HepG2 (cell line): Measurements from ENCODE around the gene GRIN2D.

Experiments
- ELF4 ChIP-seq: sonication (generic); formaldehyde crosslinking; IDR thresholded peaks from 2 replicates; pipeline ENCODE4 v1.5.0; 2020; ENCODE audit warnings: missing genetic modification reagents, mild to moderate bottlenecking, moderate library complexity, borderline replicate concordance
- HNRNPK ChIP-seq: fragments of 200-400 bp; formaldehyde crosslinking; IDR thresholded peaks from 2 replicates; pipeline ENCODE4 v1.6.1; 2018; ENCODE audit warnings: low read length, low read depth, moderate library complexity, mild to moderate bottlenecking; ENCODE audit not compliant: poor library complexity, severe bottlenecking
- HOMEZ ChIP-seq: IDR thresholded peaks from 2 replicates; pipeline ENCODE4 v1.6.1; 2016; ENCODE audit warnings: low read depth
- NFE2L2 ChIP-seq: fragments of 150-350 bp; IDR thresholded peaks from 2 replicates; pipeline ENCODE4 v1.6.1; 2014; ENCODE audit warnings: low read length
- NR2C2 ChIP-seq: sonication (generic); formaldehyde crosslinking; IDR thresholded peaks from 2 replicates; pipeline ENCODE4 v1.4.0; 2020; ENCODE audit warnings: missing genetic modification reagents, mild to moderate bottlenecking, moderate library complexity, borderline replicate concordance
- REST ChIP-seq, 2 experiments: IDR thresholded peaks; 2 replicates each; pipeline ENCODE4 v1.6.1; 2011 to 2012; ENCODE audit warnings: low read length in 2 of 2, borderline replicate concordance in 1 of 2, low read depth in 1 of 2, mild to moderate bottlenecking in 1 of 2, moderate library complexity in 1 of 2
- ZNF710 ChIP-seq: sonication (generic); formaldehyde crosslinking; IDR thresholded peaks from 2 replicates; pipeline ENCODE4 v1.5.0; 2020; ENCODE audit warnings: mild to moderate bottlenecking, missing genetic modification reagents, borderline replicate concordance
- TF ChIP-seq, protein P1 (sequence below): sonication (generic); formaldehyde crosslinking; IDR thresholded peaks from 2 replicates; pipeline ENCODE4 v1.5.0; 2020; ENCODE audit warnings: mild to moderate bottlenecking, missing genetic modification reagents, moderate library complexity
- TF ChIP-seq, protein P2 (sequence below): IDR thresholded peaks from 2 replicates; pipeline ENCODE4 v1.6.1; 2016; ENCODE audit warnings: missing compliant biosample characterization, missing genetic modification reagents, borderline replicate concordance

DNA sequence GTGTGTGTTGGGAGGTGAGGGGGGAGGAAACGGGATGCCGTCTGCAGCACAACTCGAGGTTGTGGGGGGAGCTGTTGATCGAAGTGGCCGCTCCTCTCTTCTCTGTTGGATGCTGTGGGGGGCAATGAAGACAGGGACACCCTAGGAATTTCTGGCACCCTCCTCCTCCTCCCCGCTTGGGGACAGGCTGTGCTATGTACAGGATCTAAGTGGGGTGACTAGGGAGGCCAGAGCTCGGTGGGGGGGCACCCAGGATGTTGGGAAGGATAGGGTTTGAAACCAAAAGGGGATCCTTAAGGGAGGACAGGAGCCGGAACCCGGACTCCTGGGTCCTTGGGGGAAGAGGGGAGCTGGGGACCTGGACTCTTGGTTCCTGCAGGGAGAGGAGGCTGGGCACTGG, 2.0 kb downstream of the GRIN2D start:
- TF ChIP-seq NFE2L2 (no peak), ZNF710 (CRISPR knock-in tag) (no peak), HOMEZ (CRISPR knock-in tag) (no peak), NR2C2 (no peak), HNRNPK (no peak), ELF4 (CRISPR knock-in tag) (no peak), REST (IDR thresholded peaks at IDR 0.05; ENCODE audit: borderline replicate concordance in 1 of 2, low read depth in 1 of 2, low read length in 2 of 2) (no peak)
- TF ChIP-seq, protein P1, sequence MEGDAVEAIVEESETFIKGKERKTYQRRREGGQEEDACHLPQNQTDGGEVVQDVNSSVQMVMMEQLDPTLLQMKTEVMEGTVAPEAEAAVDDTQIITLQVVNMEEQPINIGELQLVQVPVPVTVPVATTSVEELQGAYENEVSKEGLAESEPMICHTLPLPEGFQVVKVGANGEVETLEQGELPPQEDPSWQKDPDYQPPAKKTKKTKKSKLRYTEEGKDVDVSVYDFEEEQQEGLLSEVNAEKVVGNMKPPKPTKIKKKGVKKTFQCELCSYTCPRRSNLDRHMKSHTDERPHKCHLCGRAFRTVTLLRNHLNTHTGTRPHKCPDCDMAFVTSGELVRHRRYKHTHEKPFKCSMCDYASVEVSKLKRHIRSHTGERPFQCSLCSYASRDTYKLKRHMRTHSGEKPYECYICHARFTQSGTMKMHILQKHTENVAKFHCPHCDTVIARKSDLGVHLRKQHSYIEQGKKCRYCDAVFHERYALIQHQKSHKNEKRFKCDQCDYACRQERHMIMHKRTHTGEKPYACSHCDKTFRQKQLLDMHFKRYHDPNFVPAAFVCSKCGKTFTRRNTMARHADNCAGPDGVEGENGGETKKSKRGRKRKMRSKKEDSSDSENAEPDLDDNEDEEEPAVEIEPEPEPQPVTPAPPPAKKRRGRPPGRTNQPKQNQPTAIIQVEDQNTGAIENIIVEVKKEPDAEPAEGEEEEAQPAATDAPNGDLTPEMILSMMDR = no peak
- TF ChIP-seq, protein P2, sequence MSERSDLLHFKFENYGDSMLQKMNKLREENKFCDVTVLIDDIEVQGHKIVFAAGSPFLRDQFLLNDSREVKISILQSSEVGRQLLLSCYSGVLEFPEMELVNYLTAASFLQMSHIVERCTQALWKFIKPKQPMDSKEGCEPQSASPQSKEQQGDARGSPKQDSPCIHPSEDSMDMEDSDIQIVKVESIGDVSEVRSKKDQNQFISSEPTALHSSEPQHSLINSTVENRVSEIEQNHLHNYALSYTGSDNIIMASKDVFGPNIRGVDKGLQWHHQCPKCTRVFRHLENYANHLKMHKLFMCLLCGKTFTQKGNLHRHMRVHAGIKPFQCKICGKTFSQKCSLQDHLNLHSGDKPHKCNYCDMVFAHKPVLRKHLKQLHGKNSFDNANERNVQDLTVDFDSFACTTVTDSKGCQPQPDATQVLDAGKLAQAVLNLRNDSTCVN = no peak
